VCaP (cell line): ENCODE data around the gene FDX2.
"Not testable (repeated sequence)": the region's sequence is repeated elsewhere in the genome, so short reads cannot be mapped to it uniquely, and the experiment has no call there.

Experiments
- H3K27ac ChIP-seq: fragments of 450-650 bp; 2 replicates; pipeline ENCODE4 v1.5.1; 2017
- TF ChIP-seq, protein P1 (sequence below): fragments of 450-650 bp; conservative IDR thresholded peaks from 2 replicates; pipeline ENCODE4 v1.5.1; 2017; ENCODE audit warnings: mild to moderate bottlenecking, moderate library complexity

Gene FDX2

GRCh38 chr19:10284065-10284959 is 31.5 kb downstream of the FDX2 start:
- H3K27ac ChIP-seq = no peak overlapping the region

GRCh38 chr19:10283301-10284064 is 32.3 kb downstream of the FDX2 start:
- TF ChIP-seq, protein P1, sequence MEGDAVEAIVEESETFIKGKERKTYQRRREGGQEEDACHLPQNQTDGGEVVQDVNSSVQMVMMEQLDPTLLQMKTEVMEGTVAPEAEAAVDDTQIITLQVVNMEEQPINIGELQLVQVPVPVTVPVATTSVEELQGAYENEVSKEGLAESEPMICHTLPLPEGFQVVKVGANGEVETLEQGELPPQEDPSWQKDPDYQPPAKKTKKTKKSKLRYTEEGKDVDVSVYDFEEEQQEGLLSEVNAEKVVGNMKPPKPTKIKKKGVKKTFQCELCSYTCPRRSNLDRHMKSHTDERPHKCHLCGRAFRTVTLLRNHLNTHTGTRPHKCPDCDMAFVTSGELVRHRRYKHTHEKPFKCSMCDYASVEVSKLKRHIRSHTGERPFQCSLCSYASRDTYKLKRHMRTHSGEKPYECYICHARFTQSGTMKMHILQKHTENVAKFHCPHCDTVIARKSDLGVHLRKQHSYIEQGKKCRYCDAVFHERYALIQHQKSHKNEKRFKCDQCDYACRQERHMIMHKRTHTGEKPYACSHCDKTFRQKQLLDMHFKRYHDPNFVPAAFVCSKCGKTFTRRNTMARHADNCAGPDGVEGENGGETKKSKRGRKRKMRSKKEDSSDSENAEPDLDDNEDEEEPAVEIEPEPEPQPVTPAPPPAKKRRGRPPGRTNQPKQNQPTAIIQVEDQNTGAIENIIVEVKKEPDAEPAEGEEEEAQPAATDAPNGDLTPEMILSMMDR = no peak
- no peak overlapping the region for H3K27ac ChIP-seq

More at GRCh38 chr19:10284065-10284959, 31.5 kb downstream of the FDX2 start:
- TF ChIP-seq, protein P1 = no peak

GRCh38 chr19:10282043-10282442 is 33.8 kb downstream of the FDX2 start:
- H3K27ac ChIP-seq = not testable (repeated sequence)

DNA sequence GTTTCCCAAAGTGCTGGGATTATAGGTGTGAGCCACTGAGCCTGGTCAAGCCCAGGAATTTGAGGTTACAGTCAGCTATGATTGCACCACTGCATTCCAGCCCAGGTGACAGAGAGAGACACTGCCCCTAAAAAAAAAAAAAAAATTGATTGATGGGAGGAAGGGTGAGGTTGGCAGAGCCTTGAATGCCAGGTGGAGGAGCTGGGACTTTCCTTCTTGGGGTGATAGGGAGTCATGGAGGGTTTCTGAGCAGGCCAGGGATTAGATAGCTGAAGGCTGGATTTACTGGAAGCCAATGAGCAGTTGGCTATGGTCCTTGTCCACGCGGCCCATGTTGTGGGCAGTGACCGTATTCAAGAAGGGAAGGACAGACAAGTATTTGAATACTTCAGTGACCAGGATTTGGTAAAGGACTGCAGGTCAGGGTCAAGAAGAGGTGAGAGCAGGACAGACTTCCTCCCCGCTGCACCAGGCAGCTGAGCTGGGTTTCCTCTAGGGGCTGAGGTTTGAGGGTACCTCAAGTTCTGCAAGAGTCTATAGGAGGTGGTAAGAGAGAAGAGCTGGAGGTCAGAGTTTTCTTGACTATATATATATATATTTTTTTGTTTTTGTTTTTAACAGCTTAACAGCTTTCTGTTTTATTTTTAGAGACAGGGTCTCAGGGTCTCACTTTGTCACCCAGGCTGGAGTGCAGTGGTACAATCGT is 35.9 kb downstream of the FDX2 start:
- H3K27ac ChIP-seq = no peak overlapping the region
- TF ChIP-seq, protein P1 = no peak

DNA sequence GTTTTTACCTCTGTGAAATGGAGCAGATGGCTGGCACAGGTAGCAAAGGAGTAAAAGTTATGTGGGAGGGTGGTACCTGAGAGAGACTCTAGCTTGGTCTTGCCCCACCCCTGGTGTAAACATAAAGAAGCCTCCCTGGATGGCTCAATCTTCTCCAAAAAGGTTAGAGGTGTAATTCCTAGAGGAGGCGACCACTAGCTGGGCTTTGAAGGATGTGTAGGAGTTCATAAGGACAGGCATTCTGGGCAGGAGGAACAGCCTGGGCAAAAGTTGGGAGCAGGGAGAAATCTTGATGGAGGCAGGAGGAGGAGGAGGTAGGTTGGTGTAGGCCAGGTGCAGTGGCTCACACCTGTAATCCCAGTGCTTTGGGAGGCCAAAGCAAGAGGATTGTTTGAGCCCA is 36.9 kb downstream of the FDX2 start:
- TF ChIP-seq, protein P1 = no peak
- H3K27ac ChIP-seq = no peak overlapping the region

- no peak overlapping the region for H3K27ac ChIP-seq
- TF ChIP-seq, protein P1 = no peak
Measured at GRCh38 chr19:10277795-10278589, 37.8 kb downstream of the FDX2 start.

DNA sequence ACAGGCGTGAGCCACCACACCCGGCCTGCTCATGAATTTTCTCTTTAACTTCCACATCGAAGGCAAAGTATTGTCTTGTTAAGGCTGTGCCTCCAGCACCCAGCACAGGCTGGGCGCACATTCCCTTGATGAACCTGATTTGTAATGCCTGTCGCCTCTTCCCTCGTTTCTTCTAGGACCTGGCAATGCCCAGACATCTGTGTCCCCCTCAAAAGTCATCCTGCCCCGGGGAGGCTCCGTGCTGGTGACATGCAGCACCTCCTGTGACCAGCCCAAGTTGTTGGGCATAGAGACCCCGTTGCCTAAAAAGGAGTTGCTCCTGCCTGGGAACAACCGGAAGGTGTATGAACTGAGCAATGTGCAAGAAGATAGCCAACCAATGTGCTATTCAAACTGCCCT is 41.2 kb downstream of the FDX2 start:
- TF ChIP-seq, protein P1 = no peak
- no peak overlapping the region for H3K27ac ChIP-seq
